GM10266 (cell line): ENCODE results near the gene STRIP1.

ENCODE experiments used
- DNase-seq: peaks from one replicate; pipeline ENCODE4 v3.0.0; 2012; ENCODE audit errors: extremely low spot score
- CTCF ChIP-seq: IDR thresholded peaks from 2 replicates; pipeline ENCODE4 v1.5.1; 2012; ENCODE audit warnings: mild to moderate bottlenecking, low read depth; ENCODE audit not compliant: control insufficient read depth, insufficient read depth; ENCODE audit errors: missing control alignments

The STRIP1 gene

DNA sequence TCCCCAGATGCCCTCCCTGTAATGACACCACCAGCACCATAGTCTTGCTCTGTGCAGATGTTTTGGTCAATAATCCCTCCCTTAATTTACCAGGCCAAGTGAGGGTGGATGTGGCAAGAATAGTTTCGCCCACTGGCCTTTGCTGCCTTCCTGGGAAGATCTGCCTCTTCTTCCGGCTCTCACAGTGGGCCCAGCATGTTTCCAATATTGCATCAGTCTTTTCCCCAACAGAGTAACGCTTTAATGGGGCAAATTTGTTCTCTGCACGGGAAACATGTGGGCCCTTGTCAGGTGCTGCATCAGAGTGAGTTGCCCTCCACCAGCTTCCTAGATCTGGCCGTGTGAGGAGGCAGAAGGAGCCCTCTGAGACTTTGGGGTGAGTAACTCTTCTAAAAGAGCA, 48.1 kb downstream of the STRIP1 start:
- no peak for DNase-seq
- no peak for TF ChIP-seq CTCF

DNA sequence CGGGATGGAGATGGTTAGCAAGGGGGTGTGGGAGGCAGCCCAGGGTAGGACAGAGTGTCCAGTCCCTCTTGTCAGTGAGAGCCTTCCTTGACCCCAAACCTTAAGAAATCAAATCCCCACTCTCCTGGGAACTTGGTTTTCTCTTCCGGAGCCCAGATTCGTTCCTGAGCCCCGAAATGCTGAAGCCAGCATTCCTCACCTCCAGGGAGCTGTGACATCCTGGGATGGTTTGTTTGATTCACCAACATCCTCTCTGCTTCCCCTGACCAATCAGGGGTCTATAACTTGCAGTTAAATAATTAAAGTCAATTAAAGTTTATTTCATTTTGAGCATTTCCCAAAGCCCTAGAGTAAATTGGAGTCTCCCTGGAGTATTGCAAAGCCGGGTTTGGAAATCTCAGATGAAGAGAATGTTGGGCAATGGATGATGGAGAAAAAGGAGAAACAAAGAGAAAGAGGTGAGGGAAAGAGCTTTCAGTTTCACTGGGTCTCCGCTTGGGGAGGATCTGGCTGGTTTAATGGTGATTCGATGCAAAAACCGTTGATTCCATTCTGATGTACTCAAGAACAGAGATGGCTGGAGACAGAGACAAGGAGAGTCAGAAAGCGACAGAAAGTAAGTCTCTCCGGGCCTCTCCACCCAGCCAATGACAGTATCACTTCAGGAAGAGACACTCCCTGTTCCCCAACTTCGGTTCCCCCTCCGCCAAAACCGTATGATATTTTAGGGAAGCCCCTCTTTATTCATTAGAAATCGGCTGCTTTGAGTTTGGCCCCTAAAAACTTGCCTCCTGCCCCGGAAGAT, 48.8 kb downstream of the STRIP1 start:
- peak; percentile 47 for DNase-seq

DNA sequence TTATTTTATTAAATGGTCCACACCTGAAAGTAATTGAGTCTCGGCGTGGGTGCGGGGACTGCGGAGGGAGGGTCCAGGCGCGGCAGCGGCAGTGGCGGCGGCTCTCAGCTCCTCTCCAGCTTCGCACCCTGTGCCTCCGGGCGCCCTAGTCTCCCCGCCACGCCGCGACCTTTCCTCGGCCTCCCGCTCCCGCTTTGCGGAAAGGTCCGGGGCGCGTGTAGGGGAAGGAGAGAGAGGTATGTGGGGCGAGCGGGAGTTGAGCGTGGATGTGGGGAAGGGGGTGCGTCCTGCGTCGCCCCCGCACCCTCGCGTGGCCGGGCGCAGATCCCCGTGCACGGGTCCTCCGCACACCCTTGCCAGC, 49.4 kb downstream of the STRIP1 start:
- no peak for DNase-seq
- TF ChIP-seq CTCF, result no peak

More for the DNA sequence above, 48.8 kb downstream of the STRIP1 start:
- no peak for TF ChIP-seq CTCF

DNA sequence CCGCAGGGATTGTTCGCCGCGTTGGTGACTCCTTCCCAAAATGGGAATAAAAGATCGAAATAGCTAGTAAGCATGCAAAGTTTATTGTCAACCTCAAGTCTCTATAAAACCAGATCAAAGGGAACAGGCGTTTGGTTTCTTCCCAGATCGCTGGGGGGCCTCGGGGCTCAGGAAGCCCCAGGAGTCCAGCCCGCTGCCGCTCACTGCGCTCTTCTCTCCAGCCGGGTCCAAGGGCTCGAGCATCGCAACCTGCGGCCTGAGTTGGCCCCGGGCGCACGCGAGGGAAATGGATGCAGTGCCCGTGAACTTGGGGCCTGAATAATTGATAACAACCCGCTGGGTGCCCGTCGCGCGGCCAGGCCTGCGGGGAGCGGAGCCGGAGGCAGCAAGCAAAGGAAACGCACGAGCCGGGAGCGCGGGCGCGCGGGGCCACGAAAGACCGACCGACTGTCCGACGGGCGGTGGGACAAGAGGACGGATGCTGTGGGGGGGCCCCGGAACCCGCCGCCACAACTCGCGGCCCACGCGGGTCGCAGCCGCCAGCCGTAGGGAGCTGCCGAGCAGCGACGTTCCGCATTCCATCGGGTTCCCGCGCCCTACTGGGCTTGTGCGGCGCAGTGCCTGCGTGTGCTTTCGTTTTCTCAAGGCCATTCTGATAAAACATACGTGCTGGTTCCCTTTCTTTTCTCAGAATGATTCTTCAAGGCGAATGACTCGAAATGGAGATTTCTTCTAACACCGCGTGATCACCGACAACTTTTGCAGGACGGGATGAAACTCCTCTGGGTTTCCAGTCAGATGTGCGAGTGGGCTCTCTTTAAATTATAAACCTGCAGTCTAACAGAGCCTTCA, 50.0 kb downstream of the STRIP1 start:
- peak; percentile 58 for DNase-seq
- no peak for TF ChIP-seq CTCF

DNA sequence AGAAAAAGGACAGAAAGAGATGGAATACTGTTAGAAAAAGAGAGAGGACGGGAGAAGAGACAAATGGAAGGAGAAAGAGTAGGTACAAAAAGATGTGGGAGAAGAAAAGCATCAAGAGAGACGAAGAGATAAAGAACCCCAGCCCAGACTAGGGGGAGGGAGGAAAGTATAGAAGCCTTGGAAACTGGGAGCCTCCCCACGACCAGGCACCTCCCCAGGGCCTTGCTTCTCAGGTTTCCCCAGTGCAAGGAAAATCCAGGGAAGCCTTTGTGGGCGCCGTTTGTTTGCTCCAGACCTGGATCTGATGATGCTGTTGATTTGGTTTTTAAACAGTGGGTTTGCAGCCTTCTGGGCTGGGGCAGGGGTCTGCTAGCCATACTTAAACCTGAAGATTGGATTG, 51.2 kb downstream of the STRIP1 start:
- TF ChIP-seq CTCF, result no peak
- DNase-seq, result no peak

- no peak for DNase-seq
- TF ChIP-seq CTCF, result no peak
Measured at GRCh38 chr1:110086961-110087360, 52.5 kb downstream of the STRIP1 start.
